ENCODE measurements around the gene ZNF559.
A peak's percentile ranks its signal among the peaks of the same experiment; 100 is the strongest.

- TF ChIP-seq CTCF (conservative IDR thresholded peaks at IDR 0.05; ENCODE audit: low read depth in 2 of 2) (no peak), REST (IDR thresholded peaks at IDR 0.05; ENCODE audit: unreplicated experiment) (no peak), POLR2AphosphoS5 (IDR thresholded peaks at IDR 0.05; ENCODE audit: low read depth) (peak; percentile 41; the same call in 1 of the 2 replicates), EZH2 (IDR thresholded peaks at IDR 0.05; ENCODE audit: low read depth, unreplicated experiment) (no peak), STAT1 (IDR thresholded peaks at IDR 0.05; ENCODE audit: unreplicated experiment) (no peak), ETS1 (IDR thresholded peaks at IDR 0.05) (no peak), EZH2phosphoT487 (IDR thresholded peaks at IDR 0.05; ENCODE audit: unreplicated experiment) (no peak), NANOG (IDR thresholded peaks at IDR 0.05; ENCODE audit: borderline replicate concordance) (no peak), JUNB (IDR thresholded peaks at IDR 0.05; ENCODE audit: unreplicated experiment) (no peak), CREB1 (CRISPR knock-in tag; IDR thresholded peaks at IDR 0.05; ENCODE audit: low read depth) (no peak), ZNF331 (CRISPR knock-in tag; IDR thresholded peaks at IDR 0.05; ENCODE audit: low read depth) (no peak), ZNF114 (CRISPR knock-in tag; IDR thresholded peaks at IDR 0.05) (no peak), ZNF462 (CRISPR knock-in tag; IDR thresholded peaks at IDR 0.05) (no peak)
These were observed 38.9 kb downstream of the ZNF559 start, which contains the start of gene ZNF177 for GRCh38 chr19:9362905-9363304.
